Epithelial cell of proximal tubule (primary cell): ENCODE results near the gene SLX9. TPM values are rescaled to one million over a fixed set of nuclear protein-coding genes. Genes with fewer than 3 reads are reported as not detected.

ENCODE experiments used
- DNase-seq: peaks from one replicate; pipeline ENCODE4 v3.0.0-alpha.2; 2011; ENCODE audit warnings: low read depth
- H3K4me3 ChIP-seq: 2 replicates; pipeline ENCODE4 v1.5.1; 2011; ENCODE audit warnings: low read depth, mild to moderate bottlenecking, low read length
- total RNA-seq: library from RNA; depleted of rRNA; stranded (reverse); fragments of >200 nt; gene quantifications from 2 replicates; pipeline ENCODE4 v1.2.3, GENCODE V29; 2015
- TF ChIP-seq, protein P1 (sequence below): conservative IDR thresholded peaks from 2 replicates; pipeline ENCODE4 v1.5.1; 2012; ENCODE audit warnings: low read depth, mild to moderate bottlenecking, low read length

Gene SLX9
- total RNA-seq, 1 donor from 2014 or later, result 52.1 TPM

DNA sequence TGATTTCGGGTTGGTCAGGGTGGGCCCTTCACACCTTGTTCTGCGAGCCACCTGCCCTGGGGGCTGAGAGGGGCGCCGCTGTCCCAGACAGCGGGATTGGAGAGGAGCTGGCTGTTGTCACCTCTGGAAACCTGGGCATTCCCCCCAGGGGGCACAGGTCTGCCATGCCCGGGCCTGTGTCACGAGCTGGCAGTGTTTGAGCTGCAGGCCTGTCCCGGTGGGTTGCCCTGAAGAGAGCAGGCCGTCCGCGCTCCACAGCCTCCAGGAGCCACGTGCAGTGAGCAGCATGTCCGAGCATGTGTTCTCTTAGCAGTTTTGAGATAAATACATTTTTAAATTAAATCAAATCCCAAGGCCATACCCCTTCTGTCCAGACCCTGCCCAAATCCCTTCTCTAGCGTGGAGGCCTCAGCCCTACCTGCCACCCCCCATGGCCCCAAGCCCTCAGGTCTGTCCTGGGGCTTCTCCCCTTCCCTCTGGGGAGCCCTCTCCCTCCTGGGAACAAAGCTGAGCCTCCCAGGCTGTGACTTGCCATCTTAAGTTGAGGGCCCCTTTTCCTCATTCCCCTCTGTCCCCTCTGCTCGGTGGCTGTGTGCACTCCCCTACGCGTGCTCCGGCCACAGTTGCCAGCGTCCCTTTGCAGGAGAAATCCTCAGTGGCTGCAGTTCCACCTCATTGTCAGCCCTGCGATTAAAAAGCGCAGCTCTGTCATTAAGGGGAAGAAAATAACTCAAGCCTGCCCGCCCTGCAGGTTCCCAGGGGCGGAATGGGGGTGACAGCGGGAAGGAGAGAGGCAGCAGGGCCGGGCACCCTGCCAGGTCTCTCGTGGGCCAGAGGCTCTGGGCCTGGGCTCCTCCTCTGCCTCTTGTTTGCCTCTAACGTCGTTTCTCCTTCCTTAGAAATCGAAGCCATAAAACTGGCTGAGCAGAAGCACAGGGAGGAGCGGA lies 26.6 kb downstream of the SLX9 start:
- DNase-seq, result no peak
- no peak overlapping the region for H3K4me3 ChIP-seq
- TF ChIP-seq, protein P1, sequence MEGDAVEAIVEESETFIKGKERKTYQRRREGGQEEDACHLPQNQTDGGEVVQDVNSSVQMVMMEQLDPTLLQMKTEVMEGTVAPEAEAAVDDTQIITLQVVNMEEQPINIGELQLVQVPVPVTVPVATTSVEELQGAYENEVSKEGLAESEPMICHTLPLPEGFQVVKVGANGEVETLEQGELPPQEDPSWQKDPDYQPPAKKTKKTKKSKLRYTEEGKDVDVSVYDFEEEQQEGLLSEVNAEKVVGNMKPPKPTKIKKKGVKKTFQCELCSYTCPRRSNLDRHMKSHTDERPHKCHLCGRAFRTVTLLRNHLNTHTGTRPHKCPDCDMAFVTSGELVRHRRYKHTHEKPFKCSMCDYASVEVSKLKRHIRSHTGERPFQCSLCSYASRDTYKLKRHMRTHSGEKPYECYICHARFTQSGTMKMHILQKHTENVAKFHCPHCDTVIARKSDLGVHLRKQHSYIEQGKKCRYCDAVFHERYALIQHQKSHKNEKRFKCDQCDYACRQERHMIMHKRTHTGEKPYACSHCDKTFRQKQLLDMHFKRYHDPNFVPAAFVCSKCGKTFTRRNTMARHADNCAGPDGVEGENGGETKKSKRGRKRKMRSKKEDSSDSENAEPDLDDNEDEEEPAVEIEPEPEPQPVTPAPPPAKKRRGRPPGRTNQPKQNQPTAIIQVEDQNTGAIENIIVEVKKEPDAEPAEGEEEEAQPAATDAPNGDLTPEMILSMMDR, result no peak

DNA sequence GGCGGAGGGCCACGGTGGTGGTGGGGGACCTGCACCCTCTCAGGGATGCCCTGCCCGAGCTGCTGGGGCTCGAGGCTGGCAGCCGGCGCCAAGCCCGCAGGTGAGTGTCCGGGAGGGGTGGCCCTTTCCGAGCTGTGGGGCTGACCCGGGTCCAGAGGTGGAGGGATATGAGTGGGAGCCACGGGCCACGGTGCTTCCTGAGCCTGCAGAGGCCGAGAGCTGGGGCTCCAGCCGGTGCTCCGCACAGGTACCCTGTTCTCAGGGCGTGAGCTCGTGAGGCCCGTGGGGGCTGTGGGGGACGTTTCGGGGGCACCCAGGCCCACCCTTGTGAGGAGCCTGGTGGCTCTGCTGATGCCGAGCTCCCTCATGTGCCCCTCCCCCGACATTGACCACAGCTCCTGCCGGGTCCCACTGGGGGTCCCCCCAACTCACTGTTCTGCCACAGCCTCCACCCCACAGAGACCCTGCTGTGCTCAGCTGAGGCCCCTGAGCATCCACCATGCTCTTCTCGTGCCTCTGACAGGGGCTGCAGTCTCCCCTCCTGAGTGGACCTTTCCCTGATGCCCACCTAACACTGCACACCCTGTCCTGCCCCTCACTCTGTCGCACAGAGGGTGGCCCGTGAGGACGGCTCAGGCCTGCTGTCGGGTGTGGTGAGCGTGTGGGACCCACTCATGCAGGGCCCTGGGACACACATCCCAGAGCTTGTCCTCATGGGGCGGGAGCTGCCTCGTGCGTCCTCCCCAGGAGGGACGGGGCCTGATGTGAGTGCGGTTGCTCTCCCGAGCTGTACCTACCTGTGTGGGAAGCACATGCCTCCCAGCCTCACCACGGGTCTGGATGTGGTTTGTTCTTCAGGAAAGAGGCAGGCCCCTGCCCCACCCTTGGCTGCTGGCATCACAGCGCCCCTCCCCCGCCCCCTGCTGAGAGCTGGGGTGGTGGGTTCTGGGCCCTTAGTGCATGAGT lies 27.5 kb downstream of the SLX9 start:
- TF ChIP-seq, protein P1, result no peak
- H3K4me3 ChIP-seq, result no peak overlapping the region
- no peak for DNase-seq

DNA sequence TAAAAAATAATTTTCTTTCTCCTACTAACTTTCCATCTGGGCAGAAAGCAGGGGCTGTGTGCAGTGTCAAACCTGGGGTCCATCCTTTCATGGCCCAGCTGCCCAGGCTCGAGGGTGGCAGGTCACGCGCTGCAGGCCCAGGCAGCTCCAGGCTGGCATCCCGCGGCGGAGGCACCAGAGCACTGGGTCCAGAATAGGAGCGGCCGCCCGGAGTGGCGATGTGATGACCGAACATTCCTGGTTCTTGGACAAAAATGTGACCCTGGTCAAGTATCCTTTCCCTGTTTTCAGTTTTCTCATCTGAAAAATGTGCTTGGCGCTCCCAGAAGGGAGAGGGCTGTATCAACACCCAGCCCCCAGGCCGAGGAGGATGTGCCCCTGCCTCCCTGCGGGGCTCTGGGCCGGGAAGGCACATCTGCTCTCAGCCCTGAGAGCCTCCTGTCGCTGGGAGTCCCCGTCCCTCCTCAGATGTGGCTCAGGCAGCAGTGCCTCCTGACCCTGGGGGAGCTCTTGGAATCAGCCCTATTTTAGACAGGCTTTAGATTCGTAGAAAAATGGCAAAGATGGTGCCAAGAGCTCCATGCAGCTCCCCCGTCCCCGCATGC lies 29.3 kb downstream of the SLX9 start:
- DNase-seq, result no peak
- TF ChIP-seq, protein P1, result no peak
- no peak overlapping the region for H3K4me3 ChIP-seq

DNA sequence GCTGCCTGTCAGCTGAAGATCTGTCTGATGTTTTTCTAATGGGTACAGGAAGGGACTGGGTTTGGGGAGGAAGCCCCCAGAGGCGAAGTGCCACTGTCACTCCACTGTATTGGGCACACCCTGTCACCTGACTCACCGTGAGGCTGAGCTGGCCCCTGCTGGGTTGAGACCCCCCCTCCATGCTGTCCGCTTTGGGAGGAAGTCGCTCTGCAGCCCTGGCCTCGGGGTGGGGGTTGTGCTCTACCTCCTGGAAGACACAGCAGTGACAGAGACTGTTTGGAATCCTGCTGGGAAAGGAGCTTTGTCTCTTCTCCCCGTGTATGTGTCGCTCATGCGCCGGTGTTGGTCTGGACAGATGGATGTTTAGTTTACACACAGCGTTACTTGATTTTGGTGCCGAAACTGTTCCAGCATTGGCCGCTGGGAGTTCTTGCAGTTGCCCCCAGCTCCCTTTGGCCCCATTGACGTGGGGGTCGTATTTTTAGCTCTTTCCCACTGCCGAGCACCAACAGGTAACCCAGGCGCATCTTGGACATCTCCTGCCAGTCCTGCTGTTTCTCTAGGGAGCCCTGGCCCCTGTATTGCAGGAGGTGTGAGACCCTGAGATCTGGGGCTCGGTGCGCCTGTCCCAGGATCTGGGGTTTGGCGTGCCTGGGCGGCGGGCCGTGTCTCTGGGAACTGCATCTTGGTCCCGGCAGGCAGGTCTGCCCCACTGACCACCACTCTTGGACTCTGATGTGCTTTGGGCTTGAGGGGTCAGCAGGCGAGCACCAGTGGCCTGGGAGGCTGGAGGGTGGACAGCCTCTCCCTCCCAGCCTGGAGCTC lies 30.3 kb downstream of the SLX9 start:
- DNase-seq, result no peak
- TF ChIP-seq, protein P1, result no peak
- no peak overlapping the region for H3K4me3 ChIP-seq

DNA sequence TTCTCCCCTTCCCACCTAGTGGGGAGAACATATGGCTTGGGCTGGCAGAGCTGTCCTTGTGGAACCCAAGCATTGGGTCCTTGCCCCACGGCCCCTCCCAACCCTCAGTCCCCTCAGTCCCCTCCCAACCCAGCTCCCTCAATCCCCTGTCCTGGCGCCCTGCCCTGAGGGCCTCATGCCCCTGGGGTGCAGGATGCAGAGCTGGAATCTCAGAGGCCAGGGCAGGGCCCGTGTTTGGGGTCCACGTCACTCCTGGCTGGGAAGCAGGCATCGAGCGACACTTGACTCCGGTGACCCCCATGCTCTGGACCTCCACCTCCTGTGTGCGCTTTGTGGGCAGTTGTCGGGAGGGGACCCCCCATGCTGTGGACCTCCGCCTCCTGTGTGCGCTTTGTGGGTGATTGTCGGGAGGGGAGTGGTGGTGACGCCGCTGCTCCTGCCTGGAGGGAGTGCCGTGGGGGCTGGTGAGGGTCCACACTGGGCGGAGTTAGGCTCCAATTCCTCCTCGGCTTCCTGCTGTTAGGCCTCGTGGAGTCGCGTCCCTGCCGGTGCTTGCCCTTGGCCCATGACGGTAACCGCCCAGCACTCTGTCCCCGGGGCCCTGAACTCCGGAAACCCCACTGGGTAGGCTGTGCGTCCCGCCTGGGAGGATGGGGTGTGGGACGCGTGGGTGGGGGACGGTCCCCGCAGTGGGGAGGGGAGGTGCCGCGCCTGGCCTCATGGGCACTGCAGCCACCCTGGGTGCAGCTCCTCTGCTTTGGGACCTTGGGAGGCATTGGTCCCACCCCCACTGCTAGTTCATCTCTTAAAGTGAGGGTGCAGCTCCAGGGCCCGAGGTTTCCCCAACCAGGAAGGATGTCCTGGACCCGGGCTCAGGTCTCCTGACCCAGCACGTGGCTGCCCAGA lies 31.2 kb downstream of the SLX9 start:
- TF ChIP-seq, protein P1, result no peak
- no peak for DNase-seq
- no peak overlapping the region for H3K4me3 ChIP-seq
